ENCODE data around the gene GTF2F2.

Gene GTF2F2

GRCh38 chr13:45120967-45121831 is 889 bp downstream of the GTF2F2 start:
- no peak for DNase-seq (ENCODE audit: low read depth)

- DNase-seq (ENCODE audit: low read depth): no peak
These were observed 2.6 kb downstream of the GTF2F2 start for GRCh38 chr13:45122941-45123340.

- DNase-seq (ENCODE audit: low read depth): no peak
These were observed 12.2 kb downstream of the GTF2F2 start for GRCh38 chr13:45132369-45133064.

GRCh38 chr13:45133396-45134118 is 13.2 kb downstream of the GTF2F2 start:
- no peak for DNase-seq (ENCODE audit: low read depth)

GRCh38 chr13:45136741-45137504 is 16.6 kb downstream of the GTF2F2 start:
- no peak for DNase-seq (ENCODE audit: low read depth)

GRCh38 chr13:45137526-45137925 is 17.2 kb downstream of the GTF2F2 start:
- DNase-seq (ENCODE audit: low read depth): no peak

GRCh38 chr13:45138282-45138681 is 18.0 kb downstream of the GTF2F2 start:
- DNase-seq (ENCODE audit: low read depth): no peak

- no peak for DNase-seq (ENCODE audit: low read depth)
These were observed 21.1 kb downstream of the GTF2F2 start for GRCh38 chr13:45141369-45141768.

GRCh38 chr13:45142440-45143345 is 22.4 kb downstream of the GTF2F2 start:
- DNase-seq (ENCODE audit: low read depth): no peak

GRCh38 chr13:45143346-45143751 is 23.0 kb downstream of the GTF2F2 start:
- no peak for DNase-seq (ENCODE audit: low read depth)

GRCh38 chr13:45149964-45150363 is 29.7 kb downstream of the GTF2F2 start:
- DNase-seq (ENCODE audit: low read depth): no peak

GRCh38 chr13:45156565-45157361 is 36.5 kb downstream of the GTF2F2 start:
- no peak for DNase-seq (ENCODE audit: low read depth)

GRCh38 chr13:45162194-45162593 is 41.9 kb downstream of the GTF2F2 start:
- DNase-seq (ENCODE audit: low read depth): no peak

- no peak for DNase-seq (ENCODE audit: low read depth)
These were observed 42.5 kb downstream of the GTF2F2 start for GRCh38 chr13:45162821-45163220.

GRCh38 chr13:45166858-45167257 is 46.5 kb downstream of the GTF2F2 start:
- DNase-seq (ENCODE audit: low read depth): no peak

- DNase-seq (ENCODE audit: low read depth): no peak
These were observed 47.6 kb downstream of the GTF2F2 start for GRCh38 chr13:45167611-45168554.

GRCh38 chr13:45168555-45168930 is 48.2 kb downstream of the GTF2F2 start:
- no peak for DNase-seq (ENCODE audit: low read depth)

GRCh38 chr13:45174478-45174877 is 54.2 kb downstream of the GTF2F2 start:
- DNase-seq (ENCODE audit: low read depth): no peak

Measured in activated T-cell treated with anti-CD3 and anti-CD28 coated beads for 24 hours (primary cell).